Measurements from ENCODE around the gene ERG28.

GRCh38 chr14:75697386-75697785 is 36.7 kb upstream of the ERG28 start:
- TF ChIP-seq POLR2AphosphoS5 (IDR thresholded peaks at IDR 0.05; ENCODE audit: low read depth) (no peak), CTCF (IDR thresholded peaks at IDR 0.05; ENCODE audit: insufficient read depth, low read length) (no peak), SPI1 (IDR thresholded peaks at IDR 0.05; ENCODE audit: borderline replicate concordance, low read depth) (no peak), REST (IDR thresholded peaks at IDR 0.05; ENCODE audit: insufficient replicate concordance, low read depth) (no peak)

All from HL-60 (cell line).